Measurements from ENCODE around the gene ELOVL5.

ELOVL5 gene

DNA sequence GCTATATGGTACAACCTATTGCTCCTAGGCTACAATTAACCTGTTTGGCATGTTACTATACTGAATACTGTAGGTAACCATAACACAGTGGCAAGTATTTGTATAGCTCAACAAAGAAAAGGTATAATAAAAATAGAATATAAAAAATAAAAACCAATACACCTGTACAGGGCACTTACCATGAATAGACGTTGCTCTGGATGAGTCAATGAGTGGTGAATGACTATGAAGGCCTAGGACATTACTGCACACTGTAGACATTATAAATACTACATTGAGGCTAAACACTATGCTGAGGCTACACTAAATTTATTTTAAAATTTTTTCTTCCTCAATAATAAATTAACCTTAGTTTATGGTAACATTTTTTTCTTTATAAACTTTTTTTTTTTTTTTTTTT, 18.6 kb downstream of the ELOVL5 start:
- Histone ChIP-seq H3K4ac (ENCODE audit: low read length) (no peak overlapping the region), H2AK5ac (ENCODE audit: low read depth, low read length) (no peak overlapping the region), H3K79me1 (ENCODE audit: low read depth, low read length) (no peaks in the 10 kb centered on the region), H4K91ac (ENCODE audit: low read depth, low read length, poor library complexity) (no peak overlapping the region), H4K8ac (ENCODE audit: low read depth, low read length) (no peak overlapping the region), H3K4me1 (ENCODE audit: control insufficient read depth in 2 of 2, insufficient read depth in 1 of 2, low read depth in 1 of 2, low read length in 2 of 2) (peaks cover 0 to 3% of the 10 kb centered on the region in 2 donors), H3K27me3 (ENCODE audit: control insufficient read depth in 3 of 3, insufficient read depth in 3 of 3, low read depth in 1 of 3, low read length in 3 of 3) (no peaks in the 10 kb centered on the region), H3K9me3 (replicated peaks in 1 of 2; ENCODE audit: control insufficient read depth in 2 of 2, insufficient read depth in 1 of 2, low read depth in 1 of 2, low read length in 2 of 2) (peaks cover 0 to 11% of the 10 kb centered on the region in 2 donors), H2BK15ac (ENCODE audit: low read length) (no peak overlapping the region), H3K4me3 (ENCODE audit: low read length in 2 of 2) (no peak overlapping the region), H2AFZ (ENCODE audit: low read length) (no peak overlapping the region), H3K36me3 (replicated peaks in 1 of 2; ENCODE audit: control insufficient read depth in 2 of 2, insufficient read depth in 2 of 2, low read length in 2 of 2) (peaks cover 0 to 40% of the 10 kb centered on the region in 2 donors), H2BK120ac (ENCODE audit: low read depth, low read length) (no peak overlapping the region), H3K23ac (ENCODE audit: low read depth, low read length, poor library complexity) (no peak overlapping the region), H2BK5ac (ENCODE audit: low read length) (no peak overlapping the region), H3K9ac (ENCODE audit: low read depth, low read length, poor library complexity) (no peak overlapping the region), H3K4me2 (ENCODE audit: insufficient read depth, low read length, poor library complexity, severe bottlenecking) (no peak overlapping the region), H3K27ac (replicated peaks; ENCODE audit: low read length) (no peak overlapping the region), H3K14ac (ENCODE audit: low read length) (no peak overlapping the region), H2BK12ac (ENCODE audit: low read length) (no peak overlapping the region), H3K18ac (ENCODE audit: low read length) (no peak overlapping the region)
- no CpG with 5 or more reads among the region's 1 CpG for WGBS, 2 donors (ENCODE audit: extremely low coverage in 2 of 2, insufficient read length in 2 of 2, insufficient replicate concordance in 1 of 2)
- DNase-seq (ENCODE audit: low spot score): no peak

DNA sequence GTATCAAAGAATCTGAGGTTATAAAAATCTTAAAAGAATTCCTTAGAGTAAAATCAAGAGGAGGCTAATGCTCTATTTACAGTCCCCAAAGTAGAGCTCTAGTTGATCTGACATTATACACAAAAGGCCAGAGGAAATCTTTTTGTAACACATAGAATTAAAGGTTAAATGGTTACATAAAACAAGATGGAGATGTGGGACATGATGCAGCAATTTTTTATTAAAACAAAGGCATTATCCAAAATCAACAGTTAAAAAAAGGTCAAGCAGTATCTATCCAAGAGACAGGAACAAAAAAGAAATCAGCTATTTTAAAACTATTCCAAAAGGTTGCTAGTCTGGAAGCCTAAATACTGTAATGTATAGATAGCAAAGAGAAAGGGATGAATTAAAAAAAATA, 20.4 kb downstream of the ELOVL5 start:
- no peak for DNase-seq (ENCODE audit: low spot score)
- no peak overlapping the region for H3K4me2 ChIP-seq (ENCODE audit: insufficient read depth, low read length, poor library complexity, severe bottlenecking)
- H3K14ac ChIP-seq (ENCODE audit: low read length): no peak overlapping the region
- H2BK15ac ChIP-seq (ENCODE audit: low read length): no peak overlapping the region
- H3K36me3 ChIP-seq (replicated peaks in 1 of 2; ENCODE audit: control insufficient read depth in 2 of 2, insufficient read depth in 2 of 2, low read length in 2 of 2): peaks cover 0 to 41% of the 10 kb centered on the region in 2 donors
- H3K4me3 ChIP-seq (ENCODE audit: low read length in 2 of 2): no peak overlapping the region
- no peak overlapping the region for H3K18ac ChIP-seq (ENCODE audit: low read length)
- H3K79me1 ChIP-seq (ENCODE audit: low read depth, low read length): no peaks in the 10 kb centered on the region
- H3K4ac ChIP-seq (ENCODE audit: low read length): no peak overlapping the region
- no peaks in the 10 kb centered on the region for H3K4me1 ChIP-seq (ENCODE audit: control insufficient read depth in 2 of 2, insufficient read depth in 1 of 2, low read depth in 1 of 2, low read length in 2 of 2)
- H3K27ac ChIP-seq (replicated peaks; ENCODE audit: low read length): no peak overlapping the region
- H4K91ac ChIP-seq (ENCODE audit: low read depth, low read length, poor library complexity): no peak overlapping the region
- no peak overlapping the region for H2BK5ac ChIP-seq (ENCODE audit: low read length)
- H3K9ac ChIP-seq (ENCODE audit: low read depth, low read length, poor library complexity): no peak overlapping the region
- H3K23ac ChIP-seq (ENCODE audit: low read depth, low read length, poor library complexity): no peak overlapping the region
- no peak overlapping the region for H2BK120ac ChIP-seq (ENCODE audit: low read depth, low read length)
- no peaks in the 10 kb centered on the region for H3K27me3 ChIP-seq (ENCODE audit: control insufficient read depth in 3 of 3, insufficient read depth in 3 of 3, low read depth in 1 of 3, low read length in 3 of 3)
- H3K9me3 ChIP-seq (replicated peaks in 1 of 2; ENCODE audit: control insufficient read depth in 2 of 2, insufficient read depth in 1 of 2, low read depth in 1 of 2, low read length in 2 of 2): peaks cover 0 to 11% of the 10 kb centered on the region in 2 donors
- no peak overlapping the region for H2BK12ac ChIP-seq (ENCODE audit: low read length)
- H4K8ac ChIP-seq (ENCODE audit: low read depth, low read length): no peak overlapping the region
- H2AFZ ChIP-seq (ENCODE audit: low read length): no peak overlapping the region
- H2AK5ac ChIP-seq (ENCODE audit: low read depth, low read length): no peak overlapping the region

DNA sequence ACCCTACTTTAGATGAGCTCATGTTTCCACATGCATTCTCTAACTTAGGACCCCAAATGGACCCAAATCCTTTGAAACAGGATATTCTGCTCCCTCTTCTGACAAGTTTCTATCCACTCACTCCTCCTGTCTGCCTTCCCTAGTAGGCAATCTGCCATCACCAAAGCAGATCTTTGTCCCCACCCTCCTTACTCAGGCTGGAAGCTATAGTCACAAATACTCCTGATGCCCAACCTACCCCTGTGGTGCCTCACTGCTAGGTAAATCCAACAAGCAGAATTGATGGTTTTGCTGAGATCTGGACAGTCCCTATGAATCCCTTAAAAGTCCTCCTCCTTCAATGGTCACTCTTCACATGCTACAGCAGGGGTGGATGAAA, 21.7 kb downstream of the ELOVL5 start:
- no peak overlapping the region for H3K9ac ChIP-seq (ENCODE audit: low read depth, low read length, poor library complexity)
- no peaks in the 10 kb centered on the region for H3K79me1 ChIP-seq (ENCODE audit: low read depth, low read length)
- no peak overlapping the region for H2BK15ac ChIP-seq (ENCODE audit: low read length)
- peaks cover 0 to 29% of the 10 kb centered on the region in 2 donors for H3K36me3 ChIP-seq (replicated peaks in 1 of 2; ENCODE audit: control insufficient read depth in 2 of 2, insufficient read depth in 2 of 2, low read length in 2 of 2)
- H3K23ac ChIP-seq (ENCODE audit: low read depth, low read length, poor library complexity): no peak overlapping the region
- no peak for DNase-seq (ENCODE audit: low spot score)
- H3K14ac ChIP-seq (ENCODE audit: low read length): no peak overlapping the region
- H3K4me3 ChIP-seq (ENCODE audit: low read length in 2 of 2): no peak overlapping the region
- peaks cover 0 to 6% of the 10 kb centered on the region in 2 donors for H3K9me3 ChIP-seq (replicated peaks in 1 of 2; ENCODE audit: control insufficient read depth in 2 of 2, insufficient read depth in 1 of 2, low read depth in 1 of 2, low read length in 2 of 2)
- H2BK12ac ChIP-seq (ENCODE audit: low read length): no peak overlapping the region
- no peak overlapping the region for H2BK5ac ChIP-seq (ENCODE audit: low read length)
- no peak overlapping the region for H4K91ac ChIP-seq (ENCODE audit: low read depth, low read length, poor library complexity)
- H3K4me1 ChIP-seq (ENCODE audit: control insufficient read depth in 2 of 2, insufficient read depth in 1 of 2, low read depth in 1 of 2, low read length in 2 of 2): peaks cover 0 to 3% of the 10 kb centered on the region in 2 donors
- H4K8ac ChIP-seq (ENCODE audit: low read depth, low read length): no peak overlapping the region
- no peaks in the 10 kb centered on the region for H3K27me3 ChIP-seq (ENCODE audit: control insufficient read depth in 3 of 3, insufficient read depth in 3 of 3, low read depth in 1 of 3, low read length in 3 of 3)
- no peak overlapping the region for H3K27ac ChIP-seq (replicated peaks; ENCODE audit: low read length)
- no peak overlapping the region for H3K18ac ChIP-seq (ENCODE audit: low read length)
- no peak overlapping the region for H3K4ac ChIP-seq (ENCODE audit: low read length)
- H2AK5ac ChIP-seq (ENCODE audit: low read depth, low read length): no peak overlapping the region
- no peak overlapping the region for H3K4me2 ChIP-seq (ENCODE audit: insufficient read depth, low read length, poor library complexity, severe bottlenecking)
- no peak overlapping the region for H2AFZ ChIP-seq (ENCODE audit: low read length)
- H2BK120ac ChIP-seq (ENCODE audit: low read depth, low read length): no peak overlapping the region

DNA sequence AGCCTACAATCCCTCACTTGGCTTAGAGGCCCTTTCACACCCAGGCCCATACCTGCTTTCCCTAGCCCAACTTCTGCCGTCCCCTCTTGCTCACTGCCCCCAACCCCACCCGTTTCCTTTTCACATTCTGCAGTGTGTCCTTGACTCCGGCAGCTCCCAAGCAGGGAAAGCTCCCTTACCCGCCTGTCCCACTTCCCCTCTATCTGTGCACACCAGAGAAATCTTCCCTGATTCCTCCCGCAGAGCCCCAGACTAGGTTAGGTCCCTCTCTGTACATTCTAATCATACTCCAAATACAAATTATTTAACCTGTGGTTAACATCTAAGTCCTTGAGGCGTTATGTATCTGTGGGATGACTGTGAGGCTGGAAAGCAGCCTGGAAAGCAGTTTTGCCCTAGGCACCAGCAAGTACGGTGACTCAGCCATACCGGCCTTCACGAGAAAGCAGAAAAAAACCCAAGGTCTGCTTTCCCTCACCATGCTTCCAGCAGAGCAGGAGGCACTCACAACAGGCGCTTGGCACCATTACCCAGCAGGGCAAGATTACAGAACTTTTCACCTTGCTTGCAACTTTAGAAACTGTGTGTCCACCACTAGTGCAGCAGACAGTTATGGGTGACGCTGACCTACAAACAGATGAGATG, 22.3 kb downstream of the ELOVL5 start:
- WGBS, 2 donors (ENCODE audit: extremely low coverage in 2 of 2, insufficient read length in 2 of 2, insufficient replicate concordance in 1 of 2): no CpG with 5 or more reads among the region's 11 CpGs
- Histone ChIP-seq H3K23ac (ENCODE audit: low read depth, low read length, poor library complexity) (peak overlapping the region; percentile 3), H3K27me3 (ENCODE audit: control insufficient read depth in 3 of 3, insufficient read depth in 3 of 3, low read depth in 1 of 3, low read length in 3 of 3) (no peaks in the 10 kb centered on the region), H3K4me1 (ENCODE audit: control insufficient read depth in 2 of 2, insufficient read depth in 1 of 2, low read depth in 1 of 2, low read length in 2 of 2) (peaks cover 0 to 5% of the 10 kb centered on the region in 2 donors), H2AK5ac (ENCODE audit: low read depth, low read length) (no peak overlapping the region), H3K4me3 (ENCODE audit: low read length in 2 of 2) (no peak overlapping the region), H2BK12ac (ENCODE audit: low read length) (no peak overlapping the region), H3K4ac (ENCODE audit: low read length) (no peak overlapping the region), H3K9ac (ENCODE audit: low read depth, low read length, poor library complexity) (no peak overlapping the region), H2AFZ (ENCODE audit: low read length) (no peak overlapping the region), H2BK5ac (ENCODE audit: low read length) (no peak overlapping the region), H3K4me2 (ENCODE audit: insufficient read depth, low read length, poor library complexity, severe bottlenecking) (no peak overlapping the region), H3K36me3 (replicated peaks in 1 of 2; ENCODE audit: control insufficient read depth in 2 of 2, insufficient read depth in 2 of 2, low read length in 2 of 2) (peaks cover 0 to 24% of the 10 kb centered on the region in 2 donors), H4K91ac (ENCODE audit: low read depth, low read length, poor library complexity) (no peak overlapping the region), H3K14ac (ENCODE audit: low read length) (no peak overlapping the region), H3K79me1 (ENCODE audit: low read depth, low read length) (no peaks in the 10 kb centered on the region), H2BK120ac (ENCODE audit: low read depth, low read length) (no peak overlapping the region), H3K18ac (ENCODE audit: low read length) (no peak overlapping the region), H4K8ac (ENCODE audit: low read depth, low read length) (no peak overlapping the region), H3K9me3 (replicated peaks in 1 of 2; ENCODE audit: control insufficient read depth in 2 of 2, insufficient read depth in 1 of 2, low read depth in 1 of 2, low read length in 2 of 2) (peaks cover 0 to 3% of the 10 kb centered on the region in 2 donors), H3K27ac (replicated peaks; ENCODE audit: low read length) (no peak overlapping the region), H2BK15ac (ENCODE audit: low read length) (no peak overlapping the region)
- no peak for DNase-seq (ENCODE audit: low spot score)
